GM10847 (cell line): ENCODE measurements around the gene ADGRD2.

Experiments used
- POLR2A ChIP-seq: IDR thresholded peaks from 2 replicates; pipeline ENCODE4 v1.6.1; 2011; ENCODE audit not compliant: insufficient read length; ENCODE audit errors: extremely low read depth

ADGRD2 gene

GRCh38 chr9:124503713-124504529, 53.7 kb downstream of the ADGRD2 start:
- TF ChIP-seq POLR2A = no peak

GRCh38 chr9:124504530-124505005, 54.3 kb downstream of the ADGRD2 start:
- TF ChIP-seq POLR2A = no peak

GRCh38 chr9:124505006-124505900, 55.0 kb downstream of the ADGRD2 start:
- TF ChIP-seq POLR2A = no peak

GRCh38 chr9:124505901-124506346, 55.7 kb downstream of the ADGRD2 start:
- no peak for TF ChIP-seq POLR2A

GRCh38 chr9:124506433-124506832, 56.2 kb downstream of the ADGRD2 start:
- TF ChIP-seq POLR2A = no peak

- no peak for TF ChIP-seq POLR2A
Measured at GRCh38 chr9:124506931-124507879, 57.0 kb downstream of the ADGRD2 start, which contains the start of gene NR5A1. Gene NR5A1, minus strand, starts transcription at chr9:124507399. Its CDS starts 4,004 bp downstream, at chr9:124503395.

- TF ChIP-seq POLR2A = no peak
Measured at GRCh38 chr9:124507880-124508423, 57.7 kb downstream of the ADGRD2 start.

- no peak for TF ChIP-seq POLR2A
Measured at GRCh38 chr9:124510650-124511425, 60.6 kb downstream of the ADGRD2 start.

- TF ChIP-seq POLR2A = no peak
Measured at GRCh38 chr9:124511426-124511840, 61.2 kb downstream of the ADGRD2 start.

GRCh38 chr9:124511891-124512805, 61.9 kb downstream of the ADGRD2 start:
- TF ChIP-seq POLR2A = no peak

GRCh38 chr9:124512806-124513204, 62.6 kb downstream of the ADGRD2 start:
- TF ChIP-seq POLR2A = no peak

GRCh38 chr9:124513376-124513994, 63.2 kb downstream of the ADGRD2 start:
- no peak for TF ChIP-seq POLR2A
